ENCODE measurements around the gene FTCD.

DNA sequence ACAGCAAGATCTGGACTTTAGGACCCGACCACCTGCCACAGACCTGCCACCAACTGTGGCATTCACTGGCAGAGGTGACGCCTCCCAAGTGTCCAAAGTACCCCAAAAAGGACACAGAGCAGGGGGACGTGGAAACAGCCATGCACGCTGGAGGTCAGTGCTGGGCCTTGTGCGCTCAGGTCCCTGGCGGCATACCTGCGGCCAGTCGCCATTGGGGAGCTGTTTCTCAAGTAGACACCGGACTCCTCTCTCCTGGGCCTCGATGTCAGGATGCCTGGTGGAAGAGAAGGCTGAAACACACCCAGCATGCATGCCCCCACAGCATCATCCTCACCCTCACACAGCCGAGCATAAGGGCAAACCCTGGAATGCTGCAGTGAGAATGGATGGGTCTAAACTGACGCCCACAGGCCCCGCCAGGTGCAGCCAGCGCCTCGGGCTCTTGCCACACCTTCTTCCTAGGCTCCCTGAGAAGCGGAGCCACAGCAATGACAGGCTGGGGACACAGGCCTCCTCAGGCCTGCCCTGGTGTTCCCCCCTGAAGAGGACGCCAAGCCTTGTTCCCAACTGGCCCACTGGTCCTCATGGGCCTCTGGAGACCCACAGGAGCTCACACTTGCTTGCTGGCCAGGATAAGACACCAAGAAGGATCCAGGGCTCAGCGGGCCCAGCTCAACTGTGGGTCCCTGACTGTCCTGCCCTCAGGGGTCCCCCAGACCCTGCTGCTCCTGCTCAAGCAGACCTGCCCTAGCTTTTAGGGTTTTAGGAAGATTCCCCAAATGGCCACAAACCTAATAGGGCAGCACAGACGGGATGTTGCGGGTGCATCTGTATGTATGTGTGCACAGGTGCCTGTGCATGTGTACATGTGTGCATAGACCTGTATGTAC, 36.6 kb upstream of the FTCD start:
- TF ChIP-seq, protein P1, sequence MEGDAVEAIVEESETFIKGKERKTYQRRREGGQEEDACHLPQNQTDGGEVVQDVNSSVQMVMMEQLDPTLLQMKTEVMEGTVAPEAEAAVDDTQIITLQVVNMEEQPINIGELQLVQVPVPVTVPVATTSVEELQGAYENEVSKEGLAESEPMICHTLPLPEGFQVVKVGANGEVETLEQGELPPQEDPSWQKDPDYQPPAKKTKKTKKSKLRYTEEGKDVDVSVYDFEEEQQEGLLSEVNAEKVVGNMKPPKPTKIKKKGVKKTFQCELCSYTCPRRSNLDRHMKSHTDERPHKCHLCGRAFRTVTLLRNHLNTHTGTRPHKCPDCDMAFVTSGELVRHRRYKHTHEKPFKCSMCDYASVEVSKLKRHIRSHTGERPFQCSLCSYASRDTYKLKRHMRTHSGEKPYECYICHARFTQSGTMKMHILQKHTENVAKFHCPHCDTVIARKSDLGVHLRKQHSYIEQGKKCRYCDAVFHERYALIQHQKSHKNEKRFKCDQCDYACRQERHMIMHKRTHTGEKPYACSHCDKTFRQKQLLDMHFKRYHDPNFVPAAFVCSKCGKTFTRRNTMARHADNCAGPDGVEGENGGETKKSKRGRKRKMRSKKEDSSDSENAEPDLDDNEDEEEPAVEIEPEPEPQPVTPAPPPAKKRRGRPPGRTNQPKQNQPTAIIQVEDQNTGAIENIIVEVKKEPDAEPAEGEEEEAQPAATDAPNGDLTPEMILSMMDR (IDR thresholded peaks at IDR 0.05): no peak
- TF ChIP-seq POLR2A (IDR thresholded peaks at IDR 0.05) (no peak), POLR2AphosphoS5 (IDR thresholded peaks at IDR 0.05) (no peak), EP300 (IDR thresholded peaks at IDR 0.05) (no peak)
